HG02588 (cell line): ENCODE measurements around the gene POSTN.

ENCODE experiments used
- ATAC-seq: cut with Tn5 transposase; IDR thresholded peaks from one replicate; pipeline ENCODE4 v1.9.1; 2021; ENCODE audit warnings: mild to moderate bottlenecking, moderate library complexity; ENCODE audit not compliant: unreplicated experiment

Gene POSTN

GRCh38 chr13:37598597-37598996, at the start of gene POSTN:
POSTN (minus strand) TSS chr13:37598768; CDS start chr13:37598726, 42 bp downstream.
- ATAC-seq: no peak

GRCh38 chr13:37647031-37647650, 48.6 kb upstream of the POSTN start:
- ATAC-seq: no peak

- ATAC-seq: no peak
These were observed 48.0 kb upstream of the POSTN start for GRCh38 chr13:37646531-37646930.

GRCh38 chr13:37645181-37645740, 46.7 kb upstream of the POSTN start:
- no peak for ATAC-seq

GRCh38 chr13:37641391-37641790, 42.8 kb upstream of the POSTN start:
- ATAC-seq: no peak

- no peak for ATAC-seq
These were observed 41.9 kb upstream of the POSTN start for GRCh38 chr13:37640499-37640898.

GRCh38 chr13:37636701-37637100, 38.1 kb upstream of the POSTN start:
- no peak for ATAC-seq

- no peak for ATAC-seq
These were observed 33.7 kb upstream of the POSTN start for GRCh38 chr13:37632294-37632693.

- ATAC-seq: no peak
These were observed 28.9 kb upstream of the POSTN start for GRCh38 chr13:37627428-37627827.

- ATAC-seq: no peak
These were observed 23.3 kb upstream of the POSTN start for GRCh38 chr13:37621811-37622361.

- no peak for ATAC-seq
These were observed 20.0 kb upstream of the POSTN start for GRCh38 chr13:37618554-37618953.

GRCh38 chr13:37617173-37617572, 18.6 kb upstream of the POSTN start:
- no peak for ATAC-seq

- no peak for ATAC-seq
These were observed 17.6 kb upstream of the POSTN start for GRCh38 chr13:37616131-37616530.

- no peak for ATAC-seq
These were observed 16.7 kb upstream of the POSTN start for GRCh38 chr13:37615276-37615675.

- ATAC-seq: no peak
These were observed 15.1 kb upstream of the POSTN start for GRCh38 chr13:37613638-37614037.

GRCh38 chr13:37613236-37613635, 14.7 kb upstream of the POSTN start:
- ATAC-seq: no peak

GRCh38 chr13:37608750-37609339, 10.3 kb upstream of the POSTN start:
- no peak for ATAC-seq

- ATAC-seq: no peak
These were observed 4.3 kb upstream of the POSTN start for GRCh38 chr13:37602733-37603381.

GRCh38 chr13:37601648-37602440, 3.3 kb upstream of the POSTN start:
- ATAC-seq: no peak

- no peak for ATAC-seq
These were observed 951 bp upstream of the POSTN start for GRCh38 chr13:37599519-37599918.

- ATAC-seq: no peak
These were observed 1.0 kb downstream of the POSTN start for GRCh38 chr13:37597477-37598025.
